OCI-LY1 (cell line): ENCODE measurements around the gene LRIT3.

Experiments used
- H2AFZ ChIP-seq: fragments of 200-600 bp; sonication (generic), shearing (Covaris generic); 2 replicates; pipeline ENCODE4 v1.6.0; 2014; ENCODE audit warnings: antibody characterized with exemption, mild to moderate bottlenecking, low read length
- H3F3A ChIP-seq: fragments of 200-600 bp; sonication (generic), shearing (Covaris generic); 2 replicates; pipeline ENCODE4 v1.6.0; 2014; ENCODE audit warnings: mild to moderate bottlenecking, antibody characterized with exemption, low read length, moderate library complexity; ENCODE audit not compliant: insufficient read depth
- H3K27ac ChIP-seq: fragments of 200-600 bp; sonication (generic); 2 replicates; pipeline ENCODE4 v1.5.1; 2014; ENCODE audit warnings: low read length, mixed run types, mild to moderate bottlenecking, low read depth; ENCODE audit not compliant: poor library complexity, severe bottlenecking
- H3K27me3 ChIP-seq: fragments of 200-600 bp; sonication (generic); 2 replicates; pipeline ENCODE4 v1.6.0; 2014; ENCODE audit warnings: antibody characterized with exemption, mild to moderate bottlenecking, low read length, moderate library complexity; ENCODE audit not compliant: insufficient read depth
- H3K36me3 ChIP-seq: fragments of 200-600 bp; sonication (generic); 2 replicates; pipeline ENCODE4 v1.6.1; 2014; ENCODE audit warnings: mild to moderate bottlenecking, antibody characterized with exemption, low read length, moderate library complexity, mixed read lengths; ENCODE audit not compliant: insufficient read depth
- H3K4me1 ChIP-seq: fragments of 200-600 bp; sonication (generic); 2 replicates; pipeline ENCODE4 v1.5.1; 2014; ENCODE audit warnings: mild to moderate bottlenecking, low read length, moderate library complexity; ENCODE audit not compliant: insufficient read depth, severe bottlenecking
- H3K4me2 ChIP-seq: fragments of 200-600 bp; sonication (generic), shearing (Covaris generic); 2 replicates; pipeline ENCODE4 v1.6.1; 2014; ENCODE audit warnings: low read length
- H3K4me3 ChIP-seq: fragments of 200-600 bp; sonication (generic); 2 replicates; pipeline ENCODE4 v1.5.1; 2014; ENCODE audit warnings: low read length, low read depth, mild to moderate bottlenecking, mixed read lengths; ENCODE audit not compliant: poor library complexity, severe bottlenecking
- H3K79me2 ChIP-seq: fragments of 200-600 bp; shearing (Covaris generic); 2 replicates; pipeline ENCODE4 v1.6.1; 2016; ENCODE audit warnings: mixed run types, low read length, mixed read lengths; ENCODE audit not compliant: insufficient read depth
- H3K9ac ChIP-seq: fragments of 200-600 bp; sonication (generic), shearing (Covaris generic); 2 replicates; pipeline ENCODE4 v1.6.1; 2014; ENCODE audit warnings: mild to moderate bottlenecking, low read length, mixed read lengths
- H3K9me2 ChIP-seq: fragments of 200-600 bp; sonication (generic), shearing (Covaris generic); 2 replicates; pipeline ENCODE4 v1.6.1; 2014; ENCODE audit warnings: low read depth, mild to moderate bottlenecking, low read length, mixed read lengths
- H3K9me3 ChIP-seq: fragments of 200-600 bp; shearing (Covaris generic); 2 replicates; pipeline ENCODE4 v1.6.1; 2014; ENCODE audit warnings: low read length, mixed read lengths
- H4K20me1 ChIP-seq: fragments of 200-600 bp; sonication (generic), shearing (Covaris generic); 2 replicates; pipeline ENCODE4 v1.6.0; 2016; ENCODE audit warnings: mild to moderate bottlenecking, low read length; ENCODE audit not compliant: insufficient read depth
- EZH2 ChIP-seq: fragments of 200-600 bp; sonication (generic), shearing (Covaris generic); IDR thresholded peaks from 2 replicates; pipeline ENCODE4 v1.8.0; 2017; ENCODE audit warnings: borderline replicate concordance, mixed run types, mild to moderate bottlenecking, antibody characterized with exemption, low read length, moderate library complexity, mixed read lengths
- TF ChIP-seq, protein P1 (sequence below): fragments of 200-600 bp; sonication (generic), shearing (Covaris generic); IDR thresholded peaks from 2 replicates; pipeline ENCODE4 v1.5.1; 2017; ENCODE audit warnings: mild to moderate bottlenecking, antibody characterized with exemption, low read length, moderate library complexity, mixed read lengths

Gene LRIT3

DNA sequence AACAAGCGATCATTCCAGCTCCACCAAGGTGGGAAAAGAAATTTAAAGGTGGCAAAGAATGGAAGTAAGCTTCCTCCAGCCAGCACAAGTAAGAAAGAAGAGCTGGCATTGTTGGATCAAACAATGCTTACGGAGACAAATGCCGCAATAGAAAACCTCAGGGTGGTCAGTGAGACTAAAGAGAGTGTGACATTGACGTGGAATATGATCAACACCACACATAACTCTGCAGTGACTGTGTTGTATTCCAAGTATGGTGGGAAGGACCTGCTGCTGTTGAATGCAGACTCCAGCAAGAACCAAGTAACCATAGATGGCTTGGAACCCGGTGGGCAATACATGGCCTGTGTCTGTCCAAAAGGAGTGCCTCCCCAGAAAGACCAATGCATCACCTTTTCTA is 22.2 kb downstream of the LRIT3 start:
- H3F3A ChIP-seq = no peaks in the 10 kb centered on the region
- no peak overlapping the region for H2AFZ ChIP-seq
- no peak overlapping the region for H3K4me2 ChIP-seq
- no peak overlapping the region for H3K9ac ChIP-seq
- H3K4me3 ChIP-seq = no peak overlapping the region
- no peaks in the 10 kb centered on the region for H4K20me1 ChIP-seq
- H3K27me3 ChIP-seq = no peaks in the 10 kb centered on the region
- no peaks in the 10 kb centered on the region for H3K36me3 ChIP-seq
- no peaks in the 10 kb centered on the region for H3K79me2 ChIP-seq
- no peaks in the 10 kb centered on the region for H3K4me1 ChIP-seq
- H3K27ac ChIP-seq = no peak overlapping the region
- H3K9me3 ChIP-seq = no peaks in the 10 kb centered on the region
- no peak for TF ChIP-seq EZH2
- TF ChIP-seq, protein P1, sequence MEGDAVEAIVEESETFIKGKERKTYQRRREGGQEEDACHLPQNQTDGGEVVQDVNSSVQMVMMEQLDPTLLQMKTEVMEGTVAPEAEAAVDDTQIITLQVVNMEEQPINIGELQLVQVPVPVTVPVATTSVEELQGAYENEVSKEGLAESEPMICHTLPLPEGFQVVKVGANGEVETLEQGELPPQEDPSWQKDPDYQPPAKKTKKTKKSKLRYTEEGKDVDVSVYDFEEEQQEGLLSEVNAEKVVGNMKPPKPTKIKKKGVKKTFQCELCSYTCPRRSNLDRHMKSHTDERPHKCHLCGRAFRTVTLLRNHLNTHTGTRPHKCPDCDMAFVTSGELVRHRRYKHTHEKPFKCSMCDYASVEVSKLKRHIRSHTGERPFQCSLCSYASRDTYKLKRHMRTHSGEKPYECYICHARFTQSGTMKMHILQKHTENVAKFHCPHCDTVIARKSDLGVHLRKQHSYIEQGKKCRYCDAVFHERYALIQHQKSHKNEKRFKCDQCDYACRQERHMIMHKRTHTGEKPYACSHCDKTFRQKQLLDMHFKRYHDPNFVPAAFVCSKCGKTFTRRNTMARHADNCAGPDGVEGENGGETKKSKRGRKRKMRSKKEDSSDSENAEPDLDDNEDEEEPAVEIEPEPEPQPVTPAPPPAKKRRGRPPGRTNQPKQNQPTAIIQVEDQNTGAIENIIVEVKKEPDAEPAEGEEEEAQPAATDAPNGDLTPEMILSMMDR = no peak
- no peaks in the 10 kb centered on the region for H3K9me2 ChIP-seq

DNA sequence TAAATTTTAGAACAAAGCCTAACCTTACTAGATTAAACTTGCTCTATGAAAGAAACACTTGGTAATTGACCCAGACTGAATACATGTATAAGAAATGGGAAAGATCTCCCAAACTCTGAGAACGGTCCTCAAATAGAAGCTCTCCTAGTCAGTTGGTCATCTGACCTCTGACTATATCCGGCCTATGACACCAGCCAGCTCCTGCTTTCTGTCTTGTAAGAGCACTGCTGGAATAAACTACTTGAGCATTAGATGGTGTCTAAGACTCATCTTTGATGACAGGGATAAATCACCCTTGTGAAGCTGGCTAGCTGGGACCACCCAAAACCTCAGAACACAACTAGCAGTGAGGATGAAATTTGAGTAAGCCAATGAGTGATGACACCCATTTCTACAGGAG is 24.2 kb downstream of the LRIT3 start:
- no peaks in the 10 kb centered on the region for H3K36me3 ChIP-seq
- H3K4me2 ChIP-seq = no peak overlapping the region
- H3K4me3 ChIP-seq = no peak overlapping the region
- no peaks in the 10 kb centered on the region for H3K9me2 ChIP-seq
- no peaks in the 10 kb centered on the region for H3K79me2 ChIP-seq
- H4K20me1 ChIP-seq = no peaks in the 10 kb centered on the region
- H3K27ac ChIP-seq = no peak overlapping the region
- H2AFZ ChIP-seq = no peak overlapping the region
- no peaks in the 10 kb centered on the region for H3K4me1 ChIP-seq
- TF ChIP-seq EZH2 = no peak
- TF ChIP-seq, protein P1 = no peak
- no peaks in the 10 kb centered on the region for H3F3A ChIP-seq
- H3K27me3 ChIP-seq = no peaks in the 10 kb centered on the region
- no peaks in the 10 kb centered on the region for H3K9me3 ChIP-seq
- H3K9ac ChIP-seq = no peak overlapping the region

DNA sequence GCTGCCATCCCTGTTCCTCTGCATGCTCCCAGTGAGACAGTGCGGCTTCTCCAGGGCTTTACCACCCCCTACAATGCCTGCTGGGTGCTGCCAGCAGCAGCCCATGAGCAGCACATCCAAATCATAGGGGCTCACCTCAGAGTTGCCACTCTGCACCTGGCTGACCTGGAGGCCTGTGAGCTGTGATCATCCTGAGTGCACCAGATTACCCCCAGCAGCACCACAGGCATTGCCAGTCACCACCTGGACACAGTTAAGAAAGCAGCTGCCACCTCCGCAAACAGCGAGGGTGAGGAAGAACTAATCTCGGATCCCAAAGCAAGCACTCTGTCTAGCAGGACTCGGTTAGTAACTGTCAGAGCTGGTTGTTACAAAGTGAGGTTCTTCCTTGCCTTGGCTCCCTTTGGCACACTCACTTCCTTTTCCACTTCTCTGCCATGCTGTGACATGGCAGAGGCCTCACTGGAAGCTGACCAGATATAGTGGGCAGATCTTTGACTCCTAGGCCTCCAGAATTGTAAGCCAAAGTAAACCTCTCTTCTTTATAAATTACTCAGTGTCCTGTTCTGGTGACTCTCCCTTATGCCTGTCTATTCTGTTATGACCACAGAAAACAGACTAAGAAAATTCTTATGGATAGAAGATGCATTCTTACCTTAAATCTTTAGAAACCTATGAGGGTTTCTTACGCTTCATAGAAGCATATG is 25.2 kb downstream of the LRIT3 start:
- Histone ChIP-seq H3K27me3 (no peaks in the 10 kb centered on the region), H3K27ac (no peak overlapping the region), H3F3A (no peaks in the 10 kb centered on the region), H3K9me2 (no peaks in the 10 kb centered on the region), H3K4me2 (no peak overlapping the region), H3K4me1 (no peaks in the 10 kb centered on the region), H3K79me2 (no peaks in the 10 kb centered on the region), H2AFZ (no peak overlapping the region), H3K9ac (no peak overlapping the region), H3K4me3 (no peak overlapping the region), H4K20me1 (no peaks in the 10 kb centered on the region), H3K9me3 (no peaks in the 10 kb centered on the region), H3K36me3 (no peaks in the 10 kb centered on the region)
- TF ChIP-seq, protein P1 = no peak
- no peak for TF ChIP-seq EZH2
